Mononuclear cell (primary cell): ENCODE data around the gene CCDC14. TPM values are rescaled to one million over a fixed set of nuclear protein-coding genes. Genes with fewer than 3 reads are reported as not detected.
"Not testable (repeated sequence)": the region's sequence is repeated elsewhere in the genome, so short reads cannot be mapped to it uniquely, and the experiment has no call there.

Source experiments
- H3K27me3 ChIP-seq: 2 replicates; pipeline ENCODE4 v1.6.0; 2011; ENCODE audit warnings: low read length, control low read depth; ENCODE audit not compliant: insufficient read depth
- H3K4me1 ChIP-seq: 2 replicates; pipeline ENCODE4 v1.5.1; 2011; ENCODE audit warnings: mild to moderate bottlenecking, low read length, control low read depth; ENCODE audit not compliant: insufficient read depth
- H3K4me3 ChIP-seq: 2 replicates; pipeline ENCODE4 v1.5.1; 2011; ENCODE audit warnings: mild to moderate bottlenecking, low read length, moderate library complexity
- H3K9me3 ChIP-seq: 2 replicates; pipeline ENCODE4 v1.5.1; 2011; ENCODE audit warnings: low read depth, mild to moderate bottlenecking, control low read depth, low read length
- total RNA-seq: library from RNA; depleted of rRNA; stranded (reverse); fragments of >200 nt; gene quantifications from one replicate; pipeline ENCODE4 v1.2.3, GENCODE V29; 2012

The CCDC14 gene
- total RNA-seq, 1 donor, result 28.0 TPM

DNA sequence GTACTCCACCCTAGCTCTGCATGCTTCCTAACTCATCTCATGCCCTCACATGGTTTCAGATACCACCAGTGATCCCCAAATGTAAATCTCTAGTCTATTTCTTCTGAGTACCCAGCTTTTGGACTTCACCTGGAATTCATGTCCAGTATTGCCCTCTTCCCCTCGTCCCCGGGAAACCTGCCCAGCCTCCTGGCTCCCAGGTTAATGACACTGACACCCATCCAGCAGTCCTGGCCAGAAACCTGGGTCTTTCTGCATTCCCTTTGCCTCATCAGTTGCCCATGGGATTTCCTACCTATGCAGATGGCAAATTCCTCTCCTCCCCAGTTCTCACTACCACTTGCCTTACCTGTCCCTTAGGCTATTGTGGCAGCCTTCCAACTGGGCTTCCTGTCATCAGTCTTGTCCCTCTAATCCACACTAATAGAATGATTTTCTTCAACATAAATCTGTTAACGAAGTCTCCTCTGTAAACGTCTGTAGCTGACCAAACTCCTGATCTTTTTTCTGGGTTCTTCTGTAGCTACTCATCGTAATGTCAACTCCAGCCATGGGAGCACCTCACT lies 61.6 kb downstream of the CCDC14 start:
- H3K4me3 ChIP-seq, result no peak overlapping the region
- H3K27me3 ChIP-seq, result no peaks in the 10 kb centered on the region
- H3K9me3 ChIP-seq, result no peaks in the 10 kb centered on the region
- H3K4me1 ChIP-seq, result no peaks in the 10 kb centered on the region

DNA sequence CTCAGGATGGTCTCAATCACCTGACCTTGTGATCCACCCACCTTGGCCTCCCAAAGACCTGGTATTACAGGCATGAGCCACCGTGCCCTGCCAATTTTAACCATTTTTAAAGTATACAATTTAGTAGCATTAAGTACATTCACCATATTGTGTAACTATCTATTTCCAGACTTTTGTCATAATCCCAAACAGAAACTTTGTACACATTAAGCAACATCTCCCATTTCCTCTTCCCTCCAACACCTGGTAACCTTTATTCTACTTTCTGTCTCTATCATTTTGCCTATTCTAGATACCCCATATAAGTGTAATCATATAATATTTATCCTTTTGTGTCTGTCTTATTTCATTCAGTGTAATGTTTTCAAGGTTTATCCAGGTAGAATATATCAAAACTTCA lies 68.0 kb downstream of the CCDC14 start:
- H3K4me1 ChIP-seq, result no peaks in the 10 kb centered on the region
- H3K9me3 ChIP-seq, result peaks cover 7% of the 10 kb centered on the region
- no peaks in the 10 kb centered on the region for H3K27me3 ChIP-seq
- H3K4me3 ChIP-seq, result no peak overlapping the region

DNA sequence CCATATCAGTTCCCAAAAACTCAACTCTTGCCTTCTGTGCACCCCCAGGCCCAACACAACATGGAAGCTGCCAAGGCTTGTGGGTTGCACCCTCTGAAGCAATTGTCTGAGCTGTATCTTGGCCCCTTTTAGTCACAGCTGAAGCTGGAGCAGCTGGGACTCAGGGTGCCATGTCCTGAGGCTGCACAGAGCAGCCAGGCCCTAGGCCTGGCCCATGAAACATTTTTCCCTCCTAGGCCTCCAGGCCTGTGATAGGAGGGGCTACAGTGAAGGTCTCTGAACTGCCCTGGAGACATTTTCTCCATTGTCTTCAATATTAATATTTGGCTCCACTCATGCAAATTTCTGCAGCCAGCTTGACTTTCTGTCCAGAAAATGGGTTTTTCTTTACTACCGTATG lies 68.8 kb downstream of the CCDC14 start:
- H3K27me3 ChIP-seq, result peaks cover 3% of the 10 kb centered on the region
- no peaks in the 10 kb centered on the region for H3K4me1 ChIP-seq
- H3K4me3 ChIP-seq, result no peak overlapping the region
- peaks cover 7% of the 10 kb centered on the region for H3K9me3 ChIP-seq

DNA sequence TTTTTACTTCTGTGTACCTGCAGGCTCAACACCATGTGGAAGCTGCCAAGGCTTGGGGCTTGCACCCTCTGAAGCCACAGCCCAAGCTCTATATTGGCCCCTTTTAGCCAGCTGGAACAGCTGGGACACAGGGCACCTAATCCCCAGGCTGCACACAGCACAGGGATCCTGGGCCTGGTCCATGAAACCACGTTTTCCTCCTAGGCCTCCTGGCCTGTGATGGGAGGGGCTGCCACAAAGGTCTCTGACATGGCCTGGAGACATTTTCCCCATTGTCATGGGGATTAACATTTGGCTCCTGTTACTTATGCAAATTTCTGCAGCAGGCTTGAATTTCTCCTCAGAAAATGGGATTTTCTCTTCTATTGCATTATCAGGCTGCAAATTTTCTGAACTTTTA lies 70.0 kb downstream of the CCDC14 start:
- not testable (repeated sequence) for H3K4me3 ChIP-seq, H3K9me3 ChIP-seq, H3K27me3 ChIP-seq, H3K4me1 ChIP-seq

DNA sequence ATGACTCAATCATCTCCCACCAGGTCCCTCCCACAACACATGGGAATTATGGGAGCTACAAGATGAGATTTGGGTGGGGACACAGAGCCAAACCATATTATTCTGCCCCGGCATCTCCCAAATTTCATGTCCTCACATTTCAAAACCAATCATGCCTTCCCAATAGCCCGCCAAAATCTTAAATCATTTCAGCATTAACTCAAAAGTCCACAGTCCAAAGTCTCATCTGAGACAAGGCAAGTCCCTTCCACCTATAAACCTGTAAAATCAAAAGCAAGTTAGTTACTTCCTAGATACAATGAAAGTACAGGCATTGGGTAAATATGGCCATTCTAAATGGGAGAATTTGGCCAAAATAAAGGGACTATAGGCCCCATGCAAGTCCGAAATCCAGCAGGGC lies 70.9 kb downstream of the CCDC14 start:
- not testable (repeated sequence) for H3K4me1 ChIP-seq

DNA sequence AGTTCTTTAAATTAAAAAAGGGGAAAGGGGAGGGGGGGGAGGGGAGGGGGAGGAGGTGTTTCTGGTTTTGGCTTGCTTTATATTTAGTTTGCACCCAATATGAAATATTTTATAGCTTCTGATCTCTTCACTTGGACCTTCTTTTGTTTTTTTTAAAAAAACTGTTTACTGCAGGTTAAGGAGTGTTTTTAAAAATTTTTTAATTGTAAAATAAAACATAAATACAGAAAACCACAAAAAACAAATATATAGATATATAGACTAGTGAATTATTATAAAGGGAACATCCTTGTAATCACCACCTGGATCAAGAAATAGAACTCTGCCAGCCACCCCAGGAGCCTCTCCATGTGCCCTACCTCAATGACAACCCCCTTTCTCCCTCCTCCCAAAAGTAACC lies 76.0 kb downstream of the CCDC14 start:
- H3K9me3 ChIP-seq, result no peaks in the 10 kb centered on the region
- H3K4me3 ChIP-seq, result no peak overlapping the region
- H3K4me1 ChIP-seq, result peaks cover 7% of the 10 kb centered on the region
- peaks cover 37% of the 10 kb centered on the region for H3K27me3 ChIP-seq

More for the DNA sequence above, 70.9 kb downstream of the CCDC14 start:
- H3K9me3 ChIP-seq, H3K4me3 ChIP-seq: not testable (repeated sequence)
- H3K27me3 ChIP-seq, result peaks cover 17% of the 10 kb centered on the region

DNA sequence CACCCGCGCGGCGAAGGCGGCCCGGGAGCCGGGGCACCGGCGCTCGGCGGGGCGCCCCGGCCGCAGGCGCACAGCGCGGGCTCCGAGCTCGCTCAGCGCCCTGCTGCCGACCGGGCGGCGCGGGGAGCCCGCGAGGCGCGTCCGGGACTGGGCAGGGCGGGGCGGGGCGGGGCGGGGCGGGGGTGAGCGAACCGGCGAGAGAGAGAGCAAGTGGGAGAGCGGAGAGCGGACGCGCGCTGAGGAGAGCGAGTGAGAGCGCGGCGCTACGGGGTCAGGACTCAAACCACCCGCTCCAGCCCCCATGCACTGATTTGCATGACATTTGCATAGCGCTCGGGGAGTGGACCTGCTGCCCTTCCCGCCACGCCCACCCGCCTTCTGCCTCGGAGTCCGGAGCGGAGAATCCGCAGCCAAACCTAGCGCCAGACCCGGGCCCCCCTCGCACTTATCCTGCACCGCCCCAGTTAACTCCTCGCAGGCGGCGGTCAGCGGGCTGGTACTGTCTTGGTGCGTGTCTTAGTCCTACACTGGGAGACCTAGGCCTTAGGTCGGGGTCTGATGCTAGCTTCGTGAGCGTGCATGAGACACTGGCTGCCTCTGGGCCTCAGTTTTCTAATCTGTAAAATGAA lies 76.7 kb downstream of the CCDC14 start, which contains the start of gene MYLK:
MYLK (minus strand) TSS at position 130 of the 629 bp plus-strand sequence. CDS start 90,491 bp downstream, outside the sequence.
- no peak within 1 kb of the TSS for H3K4me3 ChIP-seq
- H3K4me1 ChIP-seq, result peaks cover 7% of the 10 kb centered on the region
- H3K27me3 ChIP-seq, result peaks cover 37% of the 10 kb centered on the region

DNA sequence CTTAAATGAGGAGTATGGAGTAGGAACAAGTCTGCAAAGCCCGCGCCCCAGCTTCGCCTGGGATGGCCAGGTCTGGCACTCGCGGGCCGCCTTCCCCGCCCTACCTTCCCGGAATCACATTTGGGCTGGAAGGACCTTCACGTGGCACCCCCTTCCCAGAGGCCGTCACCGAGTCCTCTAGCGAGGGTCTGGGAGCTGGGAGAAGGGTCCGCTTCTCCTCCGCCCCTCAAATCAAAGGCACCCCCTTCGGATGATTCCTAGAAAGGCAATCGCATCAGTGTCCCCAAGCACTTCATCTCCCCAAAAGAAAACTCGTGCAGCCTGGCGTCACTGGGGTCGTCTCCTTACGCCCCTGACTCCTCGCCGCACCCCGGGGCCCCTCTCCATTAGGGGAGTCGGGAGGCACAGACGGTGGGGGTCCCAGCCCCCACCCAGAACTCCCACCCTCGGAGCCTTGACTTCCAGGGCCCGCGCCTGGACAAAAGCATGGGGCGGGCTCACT lies 77.3 kb downstream of the CCDC14 start:
- peaks cover 37% of the 10 kb centered on the region for H3K27me3 ChIP-seq
- H3K4me1 ChIP-seq, result peaks cover 7% of the 10 kb centered on the region
- no peak overlapping the region for H3K4me3 ChIP-seq
- H3K9me3 ChIP-seq, result no peaks in the 10 kb centered on the region

More for the DNA sequence above, 76.7 kb downstream of the CCDC14 start, which contains the start of gene MYLK:
- no peaks in the 10 kb centered on the region for H3K9me3 ChIP-seq

DNA sequence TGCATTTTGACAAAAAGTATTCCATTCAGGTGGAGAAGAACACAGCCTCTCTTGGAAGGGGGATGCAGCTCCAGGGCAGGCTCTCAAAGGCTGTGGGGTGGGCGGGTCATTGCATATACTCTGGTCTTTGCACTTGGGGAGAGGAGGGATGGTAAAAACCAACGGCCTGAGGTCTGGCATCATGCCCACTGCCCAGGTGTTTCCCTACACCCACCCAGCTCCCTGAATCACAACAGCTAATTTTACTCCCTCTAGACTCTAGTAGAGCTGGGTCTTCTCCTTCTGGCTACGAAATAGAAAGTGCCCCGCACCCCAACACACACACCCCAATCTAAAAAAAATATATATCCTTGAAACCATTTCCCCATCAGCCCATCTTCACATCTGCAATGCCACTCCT lies 77.9 kb downstream of the CCDC14 start:
- Histone ChIP-seq H3K4me3 (no peak overlapping the region), H3K4me1 (peaks cover 7% of the 10 kb centered on the region)

DNA sequence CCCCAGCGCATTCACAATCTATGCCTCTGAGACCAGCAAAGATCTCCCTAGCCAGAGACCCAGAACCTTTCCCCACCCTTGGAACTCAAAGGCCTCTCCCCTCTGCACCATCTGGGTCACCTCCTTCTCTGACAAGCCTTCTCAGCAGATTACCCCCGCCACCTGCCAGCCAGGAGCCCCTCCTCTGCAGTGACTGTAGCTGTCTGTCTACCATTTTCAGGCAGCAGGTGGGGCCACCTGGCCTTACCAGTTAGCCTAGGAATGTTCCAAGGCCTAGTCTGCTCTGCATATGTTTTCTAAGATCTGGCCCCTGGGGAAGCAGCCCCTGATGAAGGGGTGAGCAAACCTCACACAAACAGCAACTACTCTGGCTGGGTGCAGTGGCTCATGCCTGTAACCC lies 79.3 kb downstream of the CCDC14 start:
- Histone ChIP-seq H3K27me3 (peaks cover 32% of the 10 kb centered on the region), H3K4me3 (no peak overlapping the region), H3K9me3 (no peaks in the 10 kb centered on the region), H3K4me1 (peaks cover 7% of the 10 kb centered on the region)

More for the DNA sequence above, 77.9 kb downstream of the CCDC14 start:
- peaks cover 37% of the 10 kb centered on the region for H3K27me3 ChIP-seq
- H3K9me3 ChIP-seq, result no peaks in the 10 kb centered on the region

DNA sequence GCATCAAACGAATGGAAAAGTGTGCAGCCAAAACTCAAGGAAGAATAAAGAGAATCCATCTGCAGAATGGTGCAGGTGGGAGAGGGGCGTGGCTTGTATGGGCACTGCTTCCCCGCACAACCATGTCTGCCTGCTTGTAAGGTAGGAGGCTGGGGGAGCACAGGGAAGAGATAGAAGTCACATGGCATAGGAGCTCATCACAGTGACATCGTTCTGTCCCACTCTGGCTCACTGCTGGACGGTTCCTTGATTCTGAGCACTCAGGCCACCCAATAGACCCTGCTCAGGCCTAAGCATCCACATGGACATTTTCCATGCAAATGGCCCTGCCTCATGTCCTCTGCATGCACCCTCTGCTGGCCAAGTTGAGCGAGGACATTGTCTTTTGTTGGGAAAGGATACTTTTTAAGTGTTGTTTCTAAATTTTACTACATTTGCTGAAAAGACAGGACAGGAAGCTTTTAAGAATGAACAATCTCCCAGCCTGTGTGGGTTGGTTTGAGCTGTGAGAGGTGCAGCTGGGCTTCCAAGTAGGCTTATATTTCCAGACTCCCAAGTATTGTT lies 79.9 kb downstream of the CCDC14 start:
- Histone ChIP-seq H3K9me3 (no peaks in the 10 kb centered on the region), H3K4me1 (peaks cover 7% of the 10 kb centered on the region), H3K27me3 (peaks cover 29% of the 10 kb centered on the region), H3K4me3 (no peak overlapping the region)

DNA sequence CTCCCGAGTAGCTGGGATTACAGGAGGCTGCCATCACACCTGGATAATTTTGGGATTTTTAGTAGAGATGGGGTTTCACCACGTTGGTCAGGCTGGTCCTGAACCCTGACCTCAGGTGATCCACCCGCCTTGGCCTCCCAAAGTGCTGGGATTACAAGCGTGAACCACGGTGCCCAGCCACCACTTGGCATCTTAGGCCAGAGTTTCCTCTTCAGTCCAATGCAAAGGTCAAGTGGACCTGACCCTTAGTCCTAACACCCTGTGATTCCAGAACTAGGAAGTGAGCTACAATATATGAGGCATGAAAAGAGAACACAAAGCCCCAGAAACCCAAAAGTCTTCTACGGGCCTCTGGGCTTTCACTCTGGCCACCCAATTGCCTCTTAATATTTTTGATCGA lies 82.2 kb downstream of the CCDC14 start:
- Histone ChIP-seq H3K4me1 (peaks cover 5% of the 10 kb centered on the region), H3K27me3 (peaks cover 18% of the 10 kb centered on the region), H3K4me3 (no peak overlapping the region)

DNA sequence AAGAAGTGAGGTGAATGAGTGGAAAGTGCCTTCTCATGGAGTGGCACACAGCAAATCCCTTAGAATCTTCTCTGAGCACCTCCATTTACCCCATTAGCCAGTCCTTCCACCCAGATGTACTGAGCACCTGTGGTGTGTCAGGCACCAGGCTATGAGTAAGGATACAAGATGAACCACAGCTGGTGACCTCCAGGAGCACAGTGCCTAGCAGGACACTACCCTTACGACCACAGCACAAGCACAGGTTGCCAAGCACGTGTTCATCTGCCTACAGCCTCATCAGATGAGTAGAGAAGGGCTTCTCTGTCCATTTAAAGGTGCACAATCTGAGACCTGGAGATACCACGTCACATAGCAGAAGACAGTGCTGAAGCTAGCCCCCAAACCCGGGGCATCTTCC lies 83.1 kb downstream of the CCDC14 start:
- no peaks in the 10 kb centered on the region for H3K9me3 ChIP-seq
- H3K4me3 ChIP-seq, result no peak overlapping the region
- H3K4me1 ChIP-seq, result no peaks in the 10 kb centered on the region
- peaks cover 9% of the 10 kb centered on the region for H3K27me3 ChIP-seq

More for the DNA sequence above, 82.2 kb downstream of the CCDC14 start:
- H3K9me3 ChIP-seq, result no peaks in the 10 kb centered on the region

DNA sequence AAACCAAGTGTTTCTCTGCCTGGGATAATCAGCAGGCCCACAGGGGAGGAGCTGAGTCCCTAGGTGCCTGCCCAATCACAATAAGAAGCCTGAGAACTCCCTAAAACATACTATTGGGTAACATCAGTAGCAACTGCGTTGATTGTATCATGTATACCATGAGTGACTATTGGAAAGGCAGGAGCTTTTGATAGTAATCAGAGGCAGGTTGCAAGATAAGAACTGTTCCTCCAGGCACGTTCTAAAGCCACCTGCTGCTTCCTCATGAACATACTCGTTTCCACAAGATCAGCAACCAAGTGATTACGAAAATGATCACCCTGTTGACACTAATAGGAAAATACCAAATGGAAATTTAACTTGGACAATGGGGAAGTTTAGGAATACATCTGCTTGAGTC lies 83.6 kb downstream of the CCDC14 start:
- H3K27me3 ChIP-seq, result peaks cover 5% of the 10 kb centered on the region
- H3K9me3 ChIP-seq, result no peaks in the 10 kb centered on the region
- no peak overlapping the region for H3K4me3 ChIP-seq
- H3K4me1 ChIP-seq, result no peaks in the 10 kb centered on the region

DNA sequence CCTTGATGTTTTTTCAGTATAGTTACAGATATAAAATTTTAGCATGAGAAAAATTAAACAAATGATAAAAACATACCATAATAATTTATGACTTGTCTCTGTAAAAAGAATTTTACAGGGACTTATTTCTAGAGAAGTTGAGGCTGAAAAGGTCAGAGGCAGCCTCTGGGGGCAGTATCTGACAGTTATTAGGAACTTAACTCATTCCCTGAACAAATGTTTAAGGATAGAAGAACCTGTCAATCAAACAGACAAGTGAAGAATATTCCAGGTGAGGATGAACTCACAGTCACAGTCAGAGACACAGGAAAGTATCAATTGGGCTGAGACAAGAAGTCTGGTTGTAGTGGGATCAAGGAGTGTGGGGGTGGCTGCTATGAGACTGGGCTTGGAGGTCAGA lies 84.2 kb downstream of the CCDC14 start:
- no peak overlapping the region for H3K4me3 ChIP-seq
- H3K4me1 ChIP-seq, result no peaks in the 10 kb centered on the region
- H3K9me3 ChIP-seq, result no peaks in the 10 kb centered on the region
- peaks cover 4% of the 10 kb centered on the region for H3K27me3 ChIP-seq
